Immature natural killer cell (primary cell): ENCODE results near the gene SORL1. TPM values are rescaled to one million over a fixed set of nuclear protein-coding genes. Genes with fewer than 3 reads are reported as not detected.

Source experiments
- DNase-seq, 3 donors: peaks; one replicate each; pipeline ENCODE4 v3.0.0; 2022; ENCODE audit warnings: mixed read lengths in 1 of 3
- H3K27ac Mint-ChIP-seq, 6 donors: one replicate each; pipeline ENCODE4 v1.8.0; 2020; ENCODE audit warnings: mixed read lengths in 6 of 6, mild to moderate bottlenecking in 5 of 6, inconsistent platforms in 4 of 6, moderate library complexity in 3 of 6
- H3K27me3 Mint-ChIP-seq, 3 donors: one replicate each; pipeline ENCODE4 v1.8.0; 2020 to 2021; ENCODE audit warnings: low read depth in 3 of 3, mild to moderate bottlenecking in 3 of 3, mixed read lengths in 3 of 3, moderate library complexity in 3 of 3, inconsistent platforms in 1 of 3
- H3K36me3 Mint-ChIP-seq, 3 donors: one replicate each; pipeline ENCODE4 v1.8.0; 2020; ENCODE audit warnings: mixed read lengths in 3 of 3, inconsistent platforms in 2 of 3, mild to moderate bottlenecking in 2 of 3
- H3K4me1 Mint-ChIP-seq, 2 donors: one replicate each; pipeline ENCODE4 v1.8.0; 2020; ENCODE audit warnings: inconsistent platforms in 2 of 2, mild to moderate bottlenecking in 2 of 2, mixed read lengths in 2 of 2, moderate library complexity in 1 of 2
- H3K4me3 Mint-ChIP-seq, 5 donors: one replicate each; pipeline ENCODE4 v1.8.0; 2020; ENCODE audit warnings: mild to moderate bottlenecking in 5 of 5, mixed read lengths in 5 of 5, inconsistent platforms in 3 of 5, moderate library complexity in 3 of 5
- H3K9me3 Mint-ChIP-seq, 6 donors: one replicate each; pipeline ENCODE4 v1.8.0; 2020; ENCODE audit warnings: mild to moderate bottlenecking in 6 of 6, mixed read lengths in 6 of 6, inconsistent platforms in 4 of 6, moderate library complexity in 3 of 6
- polyA plus RNA-seq, 3 donors: library from polyadenylated mRNA; unstranded; fragments of 300-500 nt; fragmentation: Illumina TruSeq; gene quantifications; one replicate each; pipeline ENCODE4 v1.2.3, GENCODE V29; 2021

SORL1 gene
- polyA plus RNA-seq, 3 donors from 2014 or later, result 125 to 281 (median 189) TPM

- Mint-ChIP-seq H3K9me3 (no peaks in the 10 kb centered on the region), H3K4me3 (peak overlapping the region; percentile 65 to 81 (median 76)), H3K36me3 (peaks cover 41 to 74% (median 48%) of the 10 kb centered on the region in 3 donors), H3K27me3 (peaks cover 1 to 23% (median 19%) of the 10 kb centered on the region in 3 donors), H3K4me1 (peaks cover 88 to 97% of the 10 kb centered on the region in 2 donors), H3K27ac (peak overlapping the region; percentile 91 to 99 (median 98))
- no peak for DNase-seq
These were observed 61.7 kb downstream of the SORL1 start for GRCh38 chr11:121513807-121514206.

GRCh38 chr11:121514432-121515334, 62.6 kb downstream of the SORL1 start:
- Mint-ChIP-seq H3K9me3 (no peaks in the 10 kb centered on the region), H3K27me3 (peaks cover 1 to 23% (median 20%) of the 10 kb centered on the region in 3 donors), H3K36me3 (peaks cover 41 to 76% (median 48%) of the 10 kb centered on the region in 3 donors), H3K4me1 (peaks cover 85 to 99% of the 10 kb centered on the region in 2 donors), H3K4me3 (peak overlapping the region; percentile 65 to 81 (median 76)), H3K27ac (peak overlapping the region; percentile 91 to 99 (median 98))
- peak; percentile 79 to 87 (median 82) for DNase-seq

GRCh38 chr11:121515335-121515671, 63.2 kb downstream of the SORL1 start:
- DNase-seq, result no peak
- Mint-ChIP-seq H3K4me1 (peaks cover 84 to 99% of the 10 kb centered on the region in 2 donors), H3K4me3 (peak overlapping the region; percentile 65 to 81 (median 76)), H3K9me3 (no peaks in the 10 kb centered on the region), H3K27me3 (peaks cover 1 to 23% (median 20%) of the 10 kb centered on the region in 3 donors), H3K36me3 (peaks cover 44 to 77% (median 49%) of the 10 kb centered on the region in 3 donors), H3K27ac (peak overlapping the region; percentile 91 to 99 (median 98))

GRCh38 chr11:121517996-121518395, 65.9 kb downstream of the SORL1 start:
- H3K4me3 Mint-ChIP-seq, result peak overlapping the region in 1 of 5 donors; percentile 33
- H3K4me1 Mint-ChIP-seq, result peaks cover 79 to 98% of the 10 kb centered on the region in 2 donors
- DNase-seq, result no peak
- H3K27ac Mint-ChIP-seq, result peak overlapping the region; percentile 82 to 98 (median 89)
- H3K9me3 Mint-ChIP-seq, result no peaks in the 10 kb centered on the region
- peaks cover 1 to 19% (median 17%) of the 10 kb centered on the region in 3 donors for H3K27me3 Mint-ChIP-seq
- H3K36me3 Mint-ChIP-seq, result peaks cover 56 to 81% (median 56%) of the 10 kb centered on the region in 3 donors

- DNase-seq, result no peak
- peaks cover 0 to 6% (median 1%) of the 10 kb centered on the region in 3 donors for H3K27me3 Mint-ChIP-seq
- H3K27ac Mint-ChIP-seq, result peak overlapping the region; percentile 75 to 91 (median 86)
- no peak overlapping the region for H3K4me3 Mint-ChIP-seq
- H3K36me3 Mint-ChIP-seq, result peaks cover 55 to 78% (median 61%) of the 10 kb centered on the region in 3 donors
- peaks cover 0 to 1% (median 0%) of the 10 kb centered on the region in 6 donors for H3K9me3 Mint-ChIP-seq
- H3K4me1 Mint-ChIP-seq, result peaks cover 62 to 93% of the 10 kb centered on the region in 2 donors
These were observed 68.4 kb downstream of the SORL1 start for GRCh38 chr11:121520243-121521144.

GRCh38 chr11:121521145-121522042, 69.3 kb downstream of the SORL1 start:
- H3K27me3 Mint-ChIP-seq, result peaks cover 0 to 6% (median 1%) of the 10 kb centered on the region in 3 donors
- no peak overlapping the region for H3K4me3 Mint-ChIP-seq
- H3K4me1 Mint-ChIP-seq, result peaks cover 53 to 84% of the 10 kb centered on the region in 2 donors
- H3K27ac Mint-ChIP-seq, result peak overlapping the region; percentile 60 to 83 (median 79)
- H3K9me3 Mint-ChIP-seq, result peaks cover 0 to 4% (median 0%) of the 10 kb centered on the region in 6 donors
- no peak for DNase-seq
- peaks cover 60 to 80% (median 64%) of the 10 kb centered on the region in 3 donors for H3K36me3 Mint-ChIP-seq

GRCh38 chr11:121522043-121522941, 70.2 kb downstream of the SORL1 start:
- H3K36me3 Mint-ChIP-seq, result peaks cover 63 to 82% (median 68%) of the 10 kb centered on the region in 3 donors

GRCh38 chr11:121523581-121524232, 71.6 kb downstream of the SORL1 start:
- H3K4me1 Mint-ChIP-seq, result peaks cover 39 to 73% of the 10 kb centered on the region in 2 donors
- no peak for DNase-seq
- no peak overlapping the region for H3K4me3 Mint-ChIP-seq
- peak overlapping the region; percentile 58 to 80 (median 69) for H3K27ac Mint-ChIP-seq
- peaks cover 0 to 2% (median 1%) of the 10 kb centered on the region in 3 donors for H3K27me3 Mint-ChIP-seq
- H3K36me3 Mint-ChIP-seq, result peaks cover 60 to 72% (median 60%) of the 10 kb centered on the region in 3 donors
- peaks cover 0 to 4% (median 0%) of the 10 kb centered on the region in 6 donors for H3K9me3 Mint-ChIP-seq

More at GRCh38 chr11:121522043-121522941, 70.2 kb downstream of the SORL1 start:
- Mint-ChIP-seq H3K27ac (peak overlapping the region; percentile 60 to 83 (median 79)), H3K4me3 (no peak overlapping the region), H3K4me1 (peaks cover 51 to 76% of the 10 kb centered on the region in 2 donors), H3K9me3 (peaks cover 0 to 4% (median 0%) of the 10 kb centered on the region in 6 donors), H3K27me3 (peaks cover 0 to 6% (median 1%) of the 10 kb centered on the region in 3 donors)
- no peak for DNase-seq

GRCh38 chr11:121524233-121524631, 72.1 kb downstream of the SORL1 start:
- Mint-ChIP-seq H3K27me3 (peaks cover 0 to 2% (median under 1%) of the 10 kb centered on the region in 3 donors), H3K4me1 (peaks cover 40 to 73% of the 10 kb centered on the region in 2 donors), H3K27ac (peak overlapping the region; percentile 58 to 80 (median 69)), H3K9me3 (peaks cover 0 to 4% (median 0%) of the 10 kb centered on the region in 6 donors), H3K4me3 (no peak overlapping the region), H3K36me3 (peaks cover 60 to 75% (median 62%) of the 10 kb centered on the region in 3 donors)
- no peak for DNase-seq

- H3K27ac Mint-ChIP-seq, result peak overlapping the region in 5 of 6 donors; percentile 26 to 86 (median 79)
- H3K36me3 Mint-ChIP-seq, result peaks cover 66 to 75% (median 67%) of the 10 kb centered on the region in 3 donors
- H3K4me1 Mint-ChIP-seq, result peaks cover 39 to 72% of the 10 kb centered on the region in 2 donors
- DNase-seq, result no peak
- peaks cover 0 to 8% (median 3%) of the 10 kb centered on the region in 6 donors for H3K9me3 Mint-ChIP-seq
- H3K4me3 Mint-ChIP-seq, result no peak overlapping the region
- peaks cover 0 to 2% (median 0%) of the 10 kb centered on the region in 3 donors for H3K27me3 Mint-ChIP-seq
These were observed 73.3 kb downstream of the SORL1 start for GRCh38 chr11:121525376-121525775.

- Mint-ChIP-seq H3K4me3 (no peak overlapping the region), H3K27ac (peak overlapping the region in 4 of 6 donors; percentile 25 to 73 (median 53)), H3K27me3 (peaks cover 0 to 4% (median 0%) of the 10 kb centered on the region in 3 donors), H3K4me1 (peaks cover 38 to 73% of the 10 kb centered on the region in 2 donors), H3K36me3 (peaks cover 51 to 67% (median 59%) of the 10 kb centered on the region in 3 donors), H3K9me3 (peaks cover 1 to 14% (median 7%) of the 10 kb centered on the region in 6 donors)
- no peak for DNase-seq
These were observed 78.1 kb downstream of the SORL1 start for GRCh38 chr11:121530257-121530656.
